CD14-positive monocyte (primary cell): ENCODE results near the gene SMCO3. TPM values are rescaled to one million over a fixed set of nuclear protein-coding genes. Genes with fewer than 3 reads are reported as not detected.

Experiments
- DNase-seq, 3 donors: peaks; one replicate each; pipeline ENCODE4 v3.0.0-alpha.2; 2011 to 2022
- H2AFZ ChIP-seq: 2 replicates; pipeline ENCODE4 v1.6.0; 2012; ENCODE audit warnings: mild to moderate bottlenecking, low read depth, low read length, inconsistent platforms; ENCODE audit not compliant: insufficient read depth, poor library complexity, severe bottlenecking
- H3K27ac ChIP-seq, 2 donors: 1 replicate in 1 of 2; 2 replicates in 1 of 2; pipeline ENCODE4 v1.5.1; 2012 to 2013; ENCODE audit warnings: low read length in 2 of 2, control low read depth in 1 of 2, inconsistent platforms in 1 of 2, low read depth in 1 of 2, mild to moderate bottlenecking in 1 of 2
- H3K27me3 ChIP-seq, 2 donors: one replicate each; pipeline versions ENCODE4 v1.6.0 to v1.6.1; 2011 to 2013; ENCODE audit warnings: low read length in 2 of 2; ENCODE audit not compliant: control insufficient read depth in 2 of 2, insufficient read depth in 2 of 2
- H3K36me3 ChIP-seq, 2 donors: replicated peaks in 1 of 2; 1 replicate in 1 of 2; 2 replicates in 1 of 2; pipeline versions ENCODE4 v1.5.1 to v1.6.1; 2012 to 2013; ENCODE audit warnings: low read length in 2 of 2, control low read depth in 1 of 2, inconsistent platforms in 1 of 2, mild to moderate bottlenecking in 1 of 2; ENCODE audit not compliant: insufficient read depth in 2 of 2, control insufficient read depth in 1 of 2
- H3K4me1 ChIP-seq, 2 donors: 1 replicate in 1 of 2; 2 replicates in 1 of 2; pipeline versions ENCODE4 v1.5.1 to v1.6.1; 2012 to 2013; ENCODE audit warnings: low read length in 2 of 2, control low read depth in 1 of 2, inconsistent platforms in 1 of 2, mild to moderate bottlenecking in 1 of 2, moderate library complexity in 1 of 2; ENCODE audit not compliant: insufficient read depth in 2 of 2, control insufficient read depth in 1 of 2
- H3K4me2 ChIP-seq: replicated peaks from 2 replicates; pipeline ENCODE3; 2012; ENCODE audit warnings: low read length, moderate library complexity, mild to moderate bottlenecking; ENCODE audit not compliant: poor library complexity, severe bottlenecking; ENCODE audit errors: extremely low read depth
- H3K4me3 ChIP-seq, 3 experiments: fragments of 200-600 bp in 1 of 3; sonication (generic) in 1 of 3; replicated peaks in 1 of 3; 1 replicate in 2 of 3; 2 replicates in 1 of 3; pipeline ENCODE4 v1.5.1; 2011 to 2013; ENCODE audit warnings: low read length in 3 of 3, mild to moderate bottlenecking in 3 of 3, control low read depth in 2 of 3, low read depth in 2 of 3, inconsistent platforms in 1 of 3, moderate library complexity in 1 of 3
- H3K79me2 ChIP-seq: 2 replicates; pipeline ENCODE4 v1.6.0; 2012; ENCODE audit warnings: mild to moderate bottlenecking, control low read depth, inconsistent platforms, low read length, moderate library complexity; ENCODE audit not compliant: insufficient read depth
- H3K9ac ChIP-seq: 2 replicates; pipeline ENCODE4 v1.6.0; 2017; ENCODE audit warnings: low read length, mild to moderate bottlenecking; ENCODE audit not compliant: insufficient read depth, poor library complexity, severe bottlenecking
- H3K9me3 ChIP-seq, 2 donors: replicated peaks in 1 of 2; 1 replicate in 1 of 2; 2 replicates in 1 of 2; pipeline versions ENCODE4 v1.5.1 to v1.6.1; 2012 to 2013; ENCODE audit warnings: low read length in 2 of 2, control low read depth in 1 of 2; ENCODE audit not compliant: control insufficient read depth in 1 of 2, insufficient read depth in 1 of 2
- H4K20me1 ChIP-seq: 2 replicates; pipeline ENCODE4 v1.6.0; 2012; ENCODE audit warnings: mild to moderate bottlenecking, low read length, control low read depth, moderate library complexity; ENCODE audit not compliant: insufficient read depth
- H3K27ac Mint-ChIP-seq, 7 donors: one replicate each; pipeline ENCODE4 v1.8.0; 2020; ENCODE audit warnings: mild to moderate bottlenecking in 7 of 7, mixed read lengths in 7 of 7, moderate library complexity in 6 of 7, inconsistent platforms in 2 of 7
- H3K27me3 Mint-ChIP-seq, 3 donors: one replicate each; pipeline ENCODE4 v1.8.0; 2021 to 2022; ENCODE audit warnings: low read depth in 3 of 3, mild to moderate bottlenecking in 3 of 3, mixed read lengths in 3 of 3, moderate library complexity in 3 of 3, inconsistent platforms in 1 of 3
- H3K36me3 Mint-ChIP-seq, 2 donors: one replicate each; pipeline ENCODE4 v1.8.0; 2020; ENCODE audit warnings: mixed read lengths in 2 of 2, inconsistent platforms in 1 of 2, mild to moderate bottlenecking in 1 of 2
- H3K4me1 Mint-ChIP-seq: one replicate; pipeline ENCODE4 v1.8.0; 2020; ENCODE audit warnings: mild to moderate bottlenecking, mixed read lengths
- H3K4me3 Mint-ChIP-seq, 2 donors: one replicate each; pipeline ENCODE4 v1.8.0; 2020; ENCODE audit warnings: mild to moderate bottlenecking in 2 of 2, mixed read lengths in 2 of 2, moderate library complexity in 1 of 2
- H3K9me3 Mint-ChIP-seq, 7 donors: one replicate each; pipeline ENCODE4 v1.8.0; 2020 to 2022; ENCODE audit warnings: mixed read lengths in 7 of 7, mild to moderate bottlenecking in 6 of 7, moderate library complexity in 6 of 7, inconsistent platforms in 2 of 7
- WGBS: methylation state at CpG from one replicate; pipeline ENCODE4 v1.1.5; 2013; ENCODE audit warnings: missing lambda C conversion rate; ENCODE audit not compliant: insufficient coverage; 5-methylcytosine and 5-hydroxymethylcytosine counted together
- intact Hi-C, 2 donors: fragments of 100-400 bp; cut with micrococcal nuclease; formaldehyde crosslinking; loops; one replicate each; pipeline versions ENCODE4 v1.15.0 to v1.15.1; 2023
- polyA plus RNA-seq, 3 donors: library from polyadenylated mRNA; depleted of rRNA in 1 of 3; unstranded in 2 of 3; stranded (reverse) in 1 of 3; fragments of 300-500 nt in 2 of 3; fragments of >200 nt in 1 of 3; fragmentation: Illumina TruSeq in 2 of 3; gene quantifications; 1 replicate in 2 of 3; 2 replicates in 1 of 3; pipeline ENCODE4 v1.2.3, GENCODE V29; 2012 to 2021
- TF ChIP-seq, protein P1 (sequence below): fragments of 200-600 bp; IDR thresholded peaks from one replicate; pipeline ENCODE4 v1.8.0; 2022; ENCODE audit warnings: antibody characterized with exemption, mild to moderate bottlenecking

The SMCO3 gene
- polyA plus RNA-seq, 3 donors = 0.11 TPM; not detected in 2

DNA sequence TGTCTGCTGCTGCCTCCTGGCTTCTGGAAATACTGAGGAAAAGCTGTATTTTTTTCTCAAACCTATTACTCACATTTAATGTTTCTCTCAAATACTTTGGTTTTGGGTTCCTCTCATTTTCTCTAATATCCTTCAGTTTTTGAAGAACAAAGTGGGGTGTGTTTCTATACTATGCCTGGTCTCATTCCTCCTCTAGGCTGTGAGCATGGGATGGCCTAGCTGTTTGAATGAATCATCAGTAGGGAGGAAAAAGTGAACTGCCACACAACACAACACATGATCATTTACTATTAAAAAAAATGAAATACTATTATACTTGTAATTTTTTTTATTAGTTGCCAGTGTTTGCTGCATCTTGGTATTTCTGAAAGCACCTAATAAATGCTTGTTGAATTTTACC is 11.3 kb upstream of the SMCO3 start:
- no peak overlapping the region for H2AFZ ChIP-seq
- no peaks in the 10 kb centered on the region for H4K20me1 ChIP-seq
- intact Hi-C loops = no loop called here
- Mint-ChIP-seq H3K4me3 (no peak overlapping the region), H3K4me1 (no peaks in the 10 kb centered on the region), H3K27ac (no peak overlapping the region), H3K36me3 (no peaks in the 10 kb centered on the region), H3K27me3 (peaks cover 0 to 12% (median 2%) of the 10 kb centered on the region in 3 donors), H3K9me3 (peaks cover 0 to 2% (median 0%) of the 10 kb centered on the region in 7 donors)
- no peak overlapping the region for H3K4me3 ChIP-seq
- H3K9me3 ChIP-seq = no peaks in the 10 kb centered on the region
- H3K27ac ChIP-seq = no peak overlapping the region
- H3K4me1 ChIP-seq = no peaks in the 10 kb centered on the region
- no peak overlapping the region for H3K4me2 ChIP-seq
- TF ChIP-seq, protein P1, sequence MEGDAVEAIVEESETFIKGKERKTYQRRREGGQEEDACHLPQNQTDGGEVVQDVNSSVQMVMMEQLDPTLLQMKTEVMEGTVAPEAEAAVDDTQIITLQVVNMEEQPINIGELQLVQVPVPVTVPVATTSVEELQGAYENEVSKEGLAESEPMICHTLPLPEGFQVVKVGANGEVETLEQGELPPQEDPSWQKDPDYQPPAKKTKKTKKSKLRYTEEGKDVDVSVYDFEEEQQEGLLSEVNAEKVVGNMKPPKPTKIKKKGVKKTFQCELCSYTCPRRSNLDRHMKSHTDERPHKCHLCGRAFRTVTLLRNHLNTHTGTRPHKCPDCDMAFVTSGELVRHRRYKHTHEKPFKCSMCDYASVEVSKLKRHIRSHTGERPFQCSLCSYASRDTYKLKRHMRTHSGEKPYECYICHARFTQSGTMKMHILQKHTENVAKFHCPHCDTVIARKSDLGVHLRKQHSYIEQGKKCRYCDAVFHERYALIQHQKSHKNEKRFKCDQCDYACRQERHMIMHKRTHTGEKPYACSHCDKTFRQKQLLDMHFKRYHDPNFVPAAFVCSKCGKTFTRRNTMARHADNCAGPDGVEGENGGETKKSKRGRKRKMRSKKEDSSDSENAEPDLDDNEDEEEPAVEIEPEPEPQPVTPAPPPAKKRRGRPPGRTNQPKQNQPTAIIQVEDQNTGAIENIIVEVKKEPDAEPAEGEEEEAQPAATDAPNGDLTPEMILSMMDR = no peak
- H3K79me2 ChIP-seq = no peaks in the 10 kb centered on the region
- no peak overlapping the region for H3K9ac ChIP-seq
- no peaks in the 10 kb centered on the region for H3K27me3 ChIP-seq
- no peaks in the 10 kb centered on the region for H3K36me3 ChIP-seq
- DNase-seq = no peak

DNA sequence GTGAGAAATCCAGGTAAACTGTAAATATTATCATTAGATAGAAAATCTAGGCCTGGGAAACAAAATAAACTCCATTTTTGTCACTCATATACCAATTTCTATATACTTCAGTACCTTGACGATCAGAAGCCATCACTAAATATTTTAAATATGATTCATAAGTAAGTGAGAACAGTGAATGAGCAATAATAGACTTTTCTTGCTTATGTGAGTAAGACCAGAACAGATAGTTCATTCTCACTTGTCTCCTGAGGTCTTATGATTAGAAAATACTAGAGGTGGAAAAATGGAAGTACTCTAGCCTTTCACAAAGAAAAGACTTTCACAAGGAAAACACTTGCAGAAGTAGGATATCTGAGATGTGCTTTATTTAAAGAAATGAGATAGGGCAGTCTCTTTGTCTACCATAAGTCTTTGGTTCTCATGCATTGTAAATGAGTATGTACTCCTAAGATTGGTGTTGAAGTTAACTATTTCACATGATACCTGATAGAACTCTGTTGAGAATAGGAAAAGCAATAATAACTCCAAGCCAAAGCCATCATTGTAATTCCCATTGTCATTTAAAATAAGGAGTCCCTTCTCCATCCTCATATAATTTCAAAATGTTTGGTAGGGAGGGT is 10.1 kb upstream of the SMCO3 start:
- H3K9ac ChIP-seq = no peak overlapping the region
- no peak overlapping the region for H3K4me2 ChIP-seq
- H3K9me3 Mint-ChIP-seq = peaks cover 0 to 2% (median 0%) of the 10 kb centered on the region in 7 donors
- H3K36me3 ChIP-seq = no peaks in the 10 kb centered on the region
- H3K4me3 ChIP-seq = no peak overlapping the region
- peaks cover 0 to 12% (median 5%) of the 10 kb centered on the region in 3 donors for H3K27me3 Mint-ChIP-seq
- no peak overlapping the region for H3K27ac ChIP-seq
- no CpG with 5 or more reads among the region's 1 CpG for WGBS
- no peak overlapping the region for H2AFZ ChIP-seq
- no peaks in the 10 kb centered on the region for H3K4me1 Mint-ChIP-seq
- no peaks in the 10 kb centered on the region for H3K36me3 Mint-ChIP-seq
- H3K4me1 ChIP-seq = no peaks in the 10 kb centered on the region
- no peaks in the 10 kb centered on the region for H3K9me3 ChIP-seq
- no peak overlapping the region for H3K4me3 Mint-ChIP-seq
- intact Hi-C loops = no loop called here
- H3K79me2 ChIP-seq = no peaks in the 10 kb centered on the region
- TF ChIP-seq, protein P1 = no peak
- no peaks in the 10 kb centered on the region for H3K27me3 ChIP-seq
- no peak overlapping the region for H3K27ac Mint-ChIP-seq
- H4K20me1 ChIP-seq = no peaks in the 10 kb centered on the region
- DNase-seq = no peak
